GM18526 (cell line): Measurements from ENCODE around the gene UBASH3B.

Experiments
- POLR2A ChIP-seq: IDR thresholded peaks from 3 replicates; pipeline ENCODE4 v1.6.1; 2011; ENCODE audit not compliant: insufficient read length; ENCODE audit errors: extremely low read depth

The UBASH3B gene

GRCh38 chr11:122637541-122637940 lies 18.0 kb upstream of the UBASH3B start:
- no peak for TF ChIP-seq POLR2A

- no peak for TF ChIP-seq POLR2A
Observed at GRCh38 chr11:122642472-122642922, 13.0 kb upstream of the UBASH3B start.

GRCh38 chr11:122642971-122643370 lies 12.6 kb upstream of the UBASH3B start:
- no peak for TF ChIP-seq POLR2A

- no peak for TF ChIP-seq POLR2A
Observed at GRCh38 chr11:122645847-122646246, 9.7 kb upstream of the UBASH3B start.

GRCh38 chr11:122646549-122647340 lies 8.8 kb upstream of the UBASH3B start:
- TF ChIP-seq POLR2A: no peak

GRCh38 chr11:122647736-122648275 lies 7.7 kb upstream of the UBASH3B start:
- TF ChIP-seq POLR2A: no peak

GRCh38 chr11:122649116-122649515 lies 6.4 kb upstream of the UBASH3B start:
- TF ChIP-seq POLR2A: no peak

- no peak for TF ChIP-seq POLR2A
Observed at GRCh38 chr11:122650619-122651018, 4.9 kb upstream of the UBASH3B start.

- TF ChIP-seq POLR2A: no peak
Observed at GRCh38 chr11:122652495-122652894, 3.0 kb upstream of the UBASH3B start.

GRCh38 chr11:122653916-122654585 lies 1.5 kb upstream of the UBASH3B start:
- no peak for TF ChIP-seq POLR2A

- no peak for TF ChIP-seq POLR2A
Observed at GRCh38 chr11:122656073-122656630, 630 bp downstream of the UBASH3B start.

- TF ChIP-seq POLR2A: no peak
Observed at GRCh38 chr11:122656631-122657101, 1.1 kb downstream of the UBASH3B start.

GRCh38 chr11:122659676-122660554 lies 4.4 kb downstream of the UBASH3B start:
- no peak for TF ChIP-seq POLR2A

- TF ChIP-seq POLR2A: no peak
Observed at GRCh38 chr11:122661182-122661945, 5.8 kb downstream of the UBASH3B start.
